NCI-H2196 (cell line): ENCODE data around the gene MAML2.

Source experiments
- DNase-seq: peaks from one replicate; lab custom pipeline; 2025; ENCODE audit not compliant: unreplicated experiment; lab: John Stamatoyannopoulos, UW

The MAML2 gene

GRCh38 chr11:96318850-96319249 lies 24.1 kb downstream of the MAML2 start:
- DNase-seq: no peak

GRCh38 chr11:96318399-96318798 lies 24.6 kb downstream of the MAML2 start:
- DNase-seq: no peak

- no peak for DNase-seq
These were observed 25.0 kb downstream of the MAML2 start for GRCh38 chr11:96317985-96318384.

GRCh38 chr11:96317571-96317970 lies 25.4 kb downstream of the MAML2 start:
- no peak for DNase-seq

- no peak for DNase-seq
These were observed 26.1 kb downstream of the MAML2 start for GRCh38 chr11:96316869-96317268.

GRCh38 chr11:96315476-96315875 lies 27.5 kb downstream of the MAML2 start:
- DNase-seq: no peak

- DNase-seq: no peak
These were observed 28.5 kb downstream of the MAML2 start for GRCh38 chr11:96314326-96315020.

GRCh38 chr11:96313163-96313562 lies 29.8 kb downstream of the MAML2 start:
- DNase-seq: no peak

GRCh38 chr11:96311120-96311568 lies 31.9 kb downstream of the MAML2 start:
- DNase-seq: peak; percentile 49

GRCh38 chr11:96310236-96310635 lies 32.8 kb downstream of the MAML2 start:
- no peak for DNase-seq

GRCh38 chr11:96309643-96310017 lies 33.4 kb downstream of the MAML2 start:
- DNase-seq: no peak

GRCh38 chr11:96309016-96309642 lies 33.9 kb downstream of the MAML2 start:
- DNase-seq: no peak

- no peak for DNase-seq
These were observed 35.2 kb downstream of the MAML2 start for GRCh38 chr11:96307776-96308140.

GRCh38 chr11:96306933-96307775 lies 35.8 kb downstream of the MAML2 start:
- DNase-seq: peak; percentile 90

GRCh38 chr11:96306600-96306932 lies 36.4 kb downstream of the MAML2 start:
- DNase-seq: no peak

- no peak for DNase-seq
These were observed 36.9 kb downstream of the MAML2 start for GRCh38 chr11:96306071-96306470.

GRCh38 chr11:96303980-96304379 lies 39.0 kb downstream of the MAML2 start:
- DNase-seq: no peak

- no peak for DNase-seq
These were observed 39.9 kb downstream of the MAML2 start for GRCh38 chr11:96303064-96303463.

GRCh38 chr11:96301818-96302217 lies 41.2 kb downstream of the MAML2 start:
- no peak for DNase-seq

GRCh38 chr11:96299155-96299888 lies 43.7 kb downstream of the MAML2 start:
- DNase-seq: no peak

- DNase-seq: no peak
These were observed 47.6 kb downstream of the MAML2 start for GRCh38 chr11:96295369-96295768.
